Trophoblast cell (in vitro differentiated cells and primary cell): ENCODE data around the gene TCTN2.

ENCODE experiments used
- DNase-seq, 2 donors: peaks; one replicate each; pipeline ENCODE4 v3.0.0-alpha.2; 2016
- H2AFZ ChIP-seq: 2 replicates; pipeline ENCODE4 v1.6.1; 2013; ENCODE audit warnings: low read length, moderate library complexity, mild to moderate bottlenecking; ENCODE audit not compliant: insufficient read depth, poor library complexity
- H2AK5ac ChIP-seq: 2 replicates; pipeline ENCODE4 v1.6.1; 2013; ENCODE audit warnings: mild to moderate bottlenecking, low read length
- H2BK120ac ChIP-seq: 2 replicates; pipeline ENCODE4 v1.6.1; 2013; ENCODE audit warnings: low read length, mild to moderate bottlenecking, moderate library complexity; ENCODE audit not compliant: insufficient read depth, poor library complexity
- H2BK12ac ChIP-seq: 2 replicates; pipeline ENCODE4 v1.6.1; 2013; ENCODE audit warnings: mild to moderate bottlenecking, low read length, moderate library complexity
- H2BK5ac ChIP-seq: 2 replicates; pipeline ENCODE4 v1.6.1; 2013; ENCODE audit warnings: low read length, low read depth, moderate library complexity, mild to moderate bottlenecking; ENCODE audit not compliant: poor library complexity
- H3K14ac ChIP-seq: 2 replicates; pipeline ENCODE4 v1.6.1; 2013; ENCODE audit warnings: mild to moderate bottlenecking, low read length
- H3K18ac ChIP-seq: 2 replicates; pipeline ENCODE4 v1.6.1; 2013; ENCODE audit warnings: mild to moderate bottlenecking, low read length
- H3K23ac ChIP-seq: 2 replicates; pipeline ENCODE4 v1.6.1; 2013; ENCODE audit warnings: low read length
- H3K27ac ChIP-seq: 2 replicates; pipeline ENCODE4 v1.5.1; 2013; ENCODE audit warnings: low read depth, mild to moderate bottlenecking, inconsistent platforms, low read length, moderate library complexity
- H3K27me3 ChIP-seq: 2 replicates; pipeline ENCODE4 v1.6.1; 2013; ENCODE audit warnings: inconsistent platforms, mild to moderate bottlenecking, low read length, moderate library complexity; ENCODE audit not compliant: insufficient read depth
- H3K36me3 ChIP-seq, 2 experiments: 1 replicate in 1 of 2; 2 replicates in 1 of 2; pipeline ENCODE4 v1.6.1; 2013; ENCODE audit warnings: low read length in 2 of 2, mild to moderate bottlenecking in 2 of 2, moderate library complexity in 1 of 2; ENCODE audit not compliant: insufficient read depth in 2 of 2, control insufficient read depth in 1 of 2
- H3K4ac ChIP-seq: 2 replicates; pipeline ENCODE4 v1.6.1; 2013; ENCODE audit warnings: low read depth, mild to moderate bottlenecking, low read length, moderate library complexity
- H3K4me1 ChIP-seq, 2 experiments: 1 replicate in 1 of 2; 2 replicates in 1 of 2; pipeline ENCODE4 v1.6.1; 2013; ENCODE audit warnings: low read length in 2 of 2, mild to moderate bottlenecking in 2 of 2, moderate library complexity in 1 of 2; ENCODE audit not compliant: insufficient read depth in 2 of 2, control insufficient read depth in 1 of 2
- H3K4me2 ChIP-seq: 2 replicates; pipeline ENCODE4 v1.6.1; 2013; ENCODE audit warnings: inconsistent platforms, mild to moderate bottlenecking, low read length, moderate library complexity
- H3K4me3 ChIP-seq: 2 replicates; pipeline ENCODE4 v1.5.1; 2013; ENCODE audit warnings: mild to moderate bottlenecking, low read depth, low read length, inconsistent platforms
- H3K79me1 ChIP-seq: one replicate; pipeline ENCODE4 v1.6.1; 2013; ENCODE audit warnings: low read length
- H3K79me2 ChIP-seq: 2 replicates; pipeline ENCODE4 v1.6.1; 2013; ENCODE audit warnings: low read length, mild to moderate bottlenecking; ENCODE audit not compliant: control insufficient read depth, insufficient read depth, poor library complexity
- H3K9ac ChIP-seq: 2 replicates; pipeline ENCODE4 v1.6.1; 2013; ENCODE audit warnings: mild to moderate bottlenecking, low read length
- H3K9me3 ChIP-seq: 2 replicates; pipeline ENCODE4 v1.6.1; 2013; ENCODE audit warnings: low read depth, mild to moderate bottlenecking, control low read depth, inconsistent platforms, low read length; ENCODE audit not compliant: insufficient read depth
- H4K12ac ChIP-seq: 2 replicates; pipeline ENCODE4 v1.6.1; 2013; ENCODE audit warnings: low read depth, mild to moderate bottlenecking, low read length, moderate library complexity
- H4K8ac ChIP-seq: 2 replicates; pipeline ENCODE4 v1.6.1; 2013; ENCODE audit warnings: low read depth, mild to moderate bottlenecking, low read length, moderate library complexity
- H4K91ac ChIP-seq: one replicate; pipeline ENCODE4 v1.6.1; 2013; ENCODE audit warnings: low read depth, mild to moderate bottlenecking, low read length, moderate library complexity
- WGBS: extraction: QIAGEN DNeasy Blood & Tissue Kit; methylation state at CpG from one replicate; pipeline ENCODE4 v1.1.7; 2013; ENCODE audit warnings: missing lambda C conversion rate; ENCODE audit not compliant: insufficient read length, insufficient coverage; ENCODE audit errors: extremely low coverage; 5-methylcytosine and 5-hydroxymethylcytosine counted together

Gene TCTN2

DNA sequence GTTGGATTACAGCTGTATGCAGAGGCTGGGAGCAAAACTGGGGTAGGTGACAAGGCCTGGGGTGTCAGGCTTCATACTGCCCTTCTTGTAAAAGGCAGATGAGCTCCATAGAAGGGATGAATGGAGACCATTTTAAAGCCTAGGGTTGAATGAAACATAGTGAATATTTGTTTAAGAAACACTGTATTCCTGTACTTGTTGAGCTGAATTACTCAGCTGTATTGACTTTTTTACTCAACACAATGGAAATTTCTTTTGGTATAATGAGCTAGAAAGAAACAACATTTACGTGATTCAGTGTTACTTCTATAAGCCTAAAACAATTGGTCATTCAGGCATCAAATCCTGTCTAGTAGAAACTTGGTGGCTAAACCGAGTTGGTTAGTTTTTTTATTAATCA lies 55.3 kb downstream of the TCTN2 start:
- Histone ChIP-seq H3K9me3 (peaks cover 3% of the 10 kb centered on the region), H3K4ac (no peak overlapping the region), H4K8ac (no peak overlapping the region), H3K36me3 (peaks cover 17 to 24% of the 10 kb centered on the region in 2 experiments), H3K4me2 (no peak overlapping the region), H4K91ac (no peak overlapping the region), H3K79me2 (no peaks in the 10 kb centered on the region), H4K12ac (no peak overlapping the region), H3K18ac (no peak overlapping the region), H2BK5ac (no peak overlapping the region), H2AK5ac (no peak overlapping the region), H2BK12ac (no peak overlapping the region), H3K14ac (no peak overlapping the region), H3K9ac (no peak overlapping the region), H3K27me3 (no peaks in the 10 kb centered on the region), H3K27ac (no peak overlapping the region), H3K79me1 (no peaks in the 10 kb centered on the region), H2BK120ac (no peak overlapping the region), H2AFZ (no peak overlapping the region), H3K4me3 (no peak overlapping the region), H3K4me1 (no peaks in the 10 kb centered on the region), H3K23ac (no peak overlapping the region)
- DNase-seq = no peak
- WGBS = no CpG with 5 or more reads among the region's 2 CpGs

- Histone ChIP-seq H3K23ac (no peak overlapping the region), H2AK5ac (no peak overlapping the region), H3K27ac (no peak overlapping the region), H3K27me3 (no peaks in the 10 kb centered on the region), H3K14ac (no peak overlapping the region), H4K12ac (no peak overlapping the region), H2BK120ac (no peak overlapping the region), H3K9ac (no peak overlapping the region), H3K18ac (no peak overlapping the region), H2BK5ac (no peak overlapping the region), H3K4me2 (no peak overlapping the region), H3K4me3 (no peak overlapping the region), H3K36me3 (peaks cover 17 to 24% of the 10 kb centered on the region in 2 experiments), H3K4ac (no peak overlapping the region), H2AFZ (no peak overlapping the region), H3K9me3 (no peaks in the 10 kb centered on the region), H3K79me2 (no peaks in the 10 kb centered on the region), H3K79me1 (no peaks in the 10 kb centered on the region), H4K91ac (no peak overlapping the region), H2BK12ac (no peak overlapping the region), H3K4me1 (no peaks in the 10 kb centered on the region), H4K8ac (no peak overlapping the region)
- WGBS = no CpG with 5 or more reads among the region's 2 CpGs
- no peak for DNase-seq
Observed at GRCh38 chr12:123726962-123727361, 56.0 kb downstream of the TCTN2 start.

GRCh38 chr12:123727878-123728277 lies 57.0 kb downstream of the TCTN2 start:
- WGBS = no CpG with 5 or more reads among the region's 3 CpGs
- no peak overlapping the region for H4K12ac ChIP-seq

GRCh38 chr12:123731596-123731995 lies 60.7 kb downstream of the TCTN2 start:
- WGBS = no CpG with 5 or more reads among the region's 2 CpGs
- DNase-seq = no peak

More at GRCh38 chr12:123727878-123728277, 57.0 kb downstream of the TCTN2 start:
- no peaks in the 10 kb centered on the region for H3K9me3 ChIP-seq
- no peak overlapping the region for H4K8ac ChIP-seq
- H3K23ac ChIP-seq = no peak overlapping the region
- no peak overlapping the region for H3K14ac ChIP-seq
- H2AFZ ChIP-seq = no peak overlapping the region
- no peak overlapping the region for H3K18ac ChIP-seq
- no peaks in the 10 kb centered on the region for H3K79me1 ChIP-seq
- H3K4me3 ChIP-seq = no peak overlapping the region
- H3K27me3 ChIP-seq = no peaks in the 10 kb centered on the region
- DNase-seq = no peak
- H2BK12ac ChIP-seq = no peak overlapping the region
- no peak overlapping the region for H2BK120ac ChIP-seq
- H3K27ac ChIP-seq = no peak overlapping the region
- peaks cover 19 to 24% of the 10 kb centered on the region in 2 experiments for H3K36me3 ChIP-seq
- H2BK5ac ChIP-seq = no peak overlapping the region
- H3K4me2 ChIP-seq = no peak overlapping the region
- no peak overlapping the region for H4K91ac ChIP-seq
- H3K79me2 ChIP-seq = no peaks in the 10 kb centered on the region
- H3K4ac ChIP-seq = no peak overlapping the region
- H2AK5ac ChIP-seq = no peak overlapping the region
- H3K4me1 ChIP-seq = no peaks in the 10 kb centered on the region
- no peak overlapping the region for H3K9ac ChIP-seq

More at GRCh38 chr12:123731596-123731995, 60.7 kb downstream of the TCTN2 start:
- no peak overlapping the region for H3K18ac ChIP-seq
- no peak overlapping the region for H2AK5ac ChIP-seq
- H3K79me2 ChIP-seq = no peaks in the 10 kb centered on the region
- no peaks in the 10 kb centered on the region for H3K9me3 ChIP-seq
- H3K36me3 ChIP-seq = peaks cover 24 to 34% of the 10 kb centered on the region in 2 experiments
- no peak overlapping the region for H2BK120ac ChIP-seq
- no peak overlapping the region for H4K8ac ChIP-seq
- no peak overlapping the region for H3K4ac ChIP-seq
- no peak overlapping the region for H2BK5ac ChIP-seq
- H2BK12ac ChIP-seq = no peak overlapping the region
- H3K23ac ChIP-seq = no peak overlapping the region
- H3K4me2 ChIP-seq = no peak overlapping the region
- H3K4me3 ChIP-seq = no peak overlapping the region
- no peaks in the 10 kb centered on the region for H3K27me3 ChIP-seq
- H3K14ac ChIP-seq = no peak overlapping the region
- H3K79me1 ChIP-seq = no peaks in the 10 kb centered on the region
- no peaks in the 10 kb centered on the region for H3K4me1 ChIP-seq
- no peak overlapping the region for H3K27ac ChIP-seq
- H3K9ac ChIP-seq = no peak overlapping the region
- no peak overlapping the region for H4K12ac ChIP-seq
- no peak overlapping the region for H2AFZ ChIP-seq
- H4K91ac ChIP-seq = no peak overlapping the region
